H1 (cell line): ENCODE results near the gene NPTX1. TPM values are rescaled to one million over a fixed set of nuclear protein-coding genes. Genes with fewer than 3 reads are reported as not detected.

Experiments
- ATF3 ChIP-seq: IDR thresholded peaks from 2 replicates; pipeline ENCODE4 v1.6.1; 2011; ENCODE audit warnings: low read depth, mild to moderate bottlenecking, low read length; ENCODE audit not compliant: insufficient read depth
- CBX8 ChIP-seq: fragments of 300-800, 300-1000 bp; sonication (generic); IDR thresholded peaks from 2 replicates; pipeline ENCODE4 v1.7.1; 2016; ENCODE audit warnings: low read depth, low read length, borderline replicate concordance
- HDAC6 ChIP-seq: IDR thresholded peaks from one replicate; pipeline ENCODE4 v1.7.1; 2012; ENCODE audit warnings: low read depth, mild to moderate bottlenecking, inconsistent platforms, low read length, moderate library complexity
- JUND ChIP-seq: IDR thresholded peaks from 2 replicates; pipeline ENCODE4 v1.6.1; 2011; ENCODE audit warnings: mild to moderate bottlenecking, improper control_type of control experiment, low read length
- KDM4A ChIP-seq: IDR thresholded peaks from one replicate; pipeline ENCODE4 v1.7.1; 2012; ENCODE audit warnings: low read depth, mild to moderate bottlenecking, moderate library complexity, low read length, inconsistent platforms; ENCODE audit not compliant: severe bottlenecking
- KDM5A ChIP-seq: fragments of 200-600 bp; IDR thresholded peaks from 2 replicates; pipeline ENCODE4 v1.7.1; 2012; ENCODE audit warnings: mild to moderate bottlenecking, low read length, inconsistent platforms, mixed read lengths
- NANOG ChIP-seq: IDR thresholded peaks from 2 replicates; pipeline ENCODE4 v1.6.1; 2011; ENCODE audit warnings: low read length, low read depth, mild to moderate bottlenecking, inconsistent platforms; ENCODE audit not compliant: insufficient read depth, poor library complexity, severe bottlenecking
- SUZ12 ChIP-seq: fragments of 200-600 bp; sonication (generic); IDR thresholded peaks from 2 replicates; pipeline ENCODE4 v1.6.1; 2012; ENCODE audit warnings: mild to moderate bottlenecking, inconsistent platforms, low read length, moderate library complexity, mixed read lengths
- TBP ChIP-seq: IDR thresholded peaks from 2 replicates; pipeline ENCODE4 v1.6.1; 2011; ENCODE audit warnings: low read depth, low read length, improper control_type of control experiment
- polyA plus RNA-seq, 7 experiments: library from polyadenylated mRNA; depleted of rRNA in 3 of 7; stranded (reverse) in 5 of 7; unstranded in 2 of 7; fragments of >200 nt in 5 of 7; fragments of 200-250 nt in 2 of 7; gene quantifications; 1 replicate in 5 of 7; 2 replicates in 1 of 7; 4 replicates in 1 of 7; pipeline versions ENCODE4 v1.2.1 to v1.2.3, GENCODE V29; 2011 to 2013; ENCODE audit warnings: missing spikeins in 2 of 7, mixed read lengths in 2 of 7
- total RNA-seq: library from RNA; stranded (reverse); fragmentation: NEBNext Ultra II Directional; extraction: Animal tissue kit (Norgen Biotek cat#: 25700); gene quantifications from 2 replicates; pipeline ENCODE4 v1.2.1, GENCODE V29; 2021

NPTX1 gene
- total and polyA plus RNA-seq, 2 of the 8 experiments (the other 6 are each of a cell fraction or from before 2014, with no cell fraction given) = 12.0 to 17.9 TPM

- TF ChIP-seq ATF3 = no peak
- TF ChIP-seq JUND = no peak
- TF ChIP-seq KDM4A = no peak
- no peak for TF ChIP-seq NANOG
- no peak for TF ChIP-seq HDAC6
- TF ChIP-seq KDM5A = no peak
- TF ChIP-seq TBP = no peak
- no peak for TF ChIP-seq SUZ12
- no peak for TF ChIP-seq CBX8
These were observed 19.1 kb downstream of the NPTX1 start (continued) for GRCh38 chr17:80457236-80457856.
